GM12878 (cell line): ENCODE data around the gene CR2. TPM values are rescaled to one million over a fixed set of nuclear protein-coding genes. Genes with fewer than 3 reads are reported as not detected.

Source experiments
- CBX5 ChIP-seq: sonication (generic); IDR thresholded peaks from 2 replicates; pipeline ENCODE4 v1.6.1; 2016; ENCODE audit warnings: low read depth, moderate library complexity, mild to moderate bottlenecking, inconsistent platforms
- CEBPB ChIP-seq, 2 experiments: fragments of 150-350 bp in 1 of 2; IDR thresholded peaks; 2 replicates each; pipeline ENCODE4 v1.6.1; 2012 to 2014; ENCODE audit warnings: low read depth in 2 of 2, low read length in 2 of 2, borderline replicate concordance in 1 of 2, inconsistent platforms in 1 of 2
- EGR1 ChIP-seq, 2 experiments: IDR thresholded peaks; 1 replicate in 1 of 2; 2 replicates in 1 of 2; pipeline ENCODE4 v1.6.1; 2011 to 2012; ENCODE audit warnings: low read depth in 2 of 2, low read length in 2 of 2, borderline replicate concordance in 1 of 2, mild to moderate bottlenecking in 1 of 2, moderate library complexity in 1 of 2
- FOXK2 ChIP-seq: fragments of 450-650 bp; IDR thresholded peaks from 2 replicates; pipeline ENCODE4 v1.6.1; 2017; ENCODE audit warnings: mild to moderate bottlenecking, moderate library complexity
- IKZF2 ChIP-seq, 2 experiments: fragments of 450-650 bp; IDR thresholded peaks; 2 replicates each; pipeline ENCODE4 v1.6.1; 2017; ENCODE audit warnings: mild to moderate bottlenecking in 2 of 2, moderate library complexity in 2 of 2
- NR2F1 ChIP-seq: fragments of 450-650 bp; conservative IDR thresholded peaks from 2 replicates; pipeline ENCODE4 v1.6.1; 2017; ENCODE audit warnings: mild to moderate bottlenecking
- NRF1 ChIP-seq: conservative IDR thresholded peaks from 2 replicates; pipeline ENCODE4 v1.6.1; 2011; ENCODE audit warnings: mild to moderate bottlenecking, low read depth, low read length, improper control_type of control experiment
- POLR2AphosphoS5 ChIP-seq: IDR thresholded peaks from 2 replicates; pipeline ENCODE4 v1.6.1; 2011; ENCODE audit warnings: mild to moderate bottlenecking, low read length, inconsistent platforms
- POU2F2 ChIP-seq: IDR thresholded peaks from 3 replicates; pipeline ENCODE4 v1.6.1; 2011; ENCODE audit warnings: low read depth, mild to moderate bottlenecking, low read length, borderline replicate concordance
- RB1 ChIP-seq: fragments of 450-650 bp; formaldehyde crosslinking; IDR thresholded peaks from 2 replicates; pipeline ENCODE4 v1.6.1; 2017; ENCODE audit warnings: mild to moderate bottlenecking, borderline replicate concordance
- ZBED1 ChIP-seq: IDR thresholded peaks from 2 replicates; pipeline ENCODE4 v1.6.1; 2016; ENCODE audit warnings: borderline replicate concordance
- ZNF622 ChIP-seq: fragments of 450-650 bp; IDR thresholded peaks from 2 replicates; pipeline ENCODE4 v1.6.1; 2017; ENCODE audit warnings: mild to moderate bottlenecking, inconsistent platforms
- polyA plus RNA-seq, 11 experiments: library from polyadenylated mRNA; depleted of rRNA in 4 of 11; unstranded in 6 of 11; stranded (reverse) in 5 of 11; fragments of >200 nt; fragmentation: Nextera tagmentation in 4 of 11; fragmentation: Illumina TruSeq in 1 of 11; extraction: Ambion mirVana in 4 of 11; extraction: Trizol in 1 of 11; gene quantifications; 1 replicate in 1 of 11; 2 replicates in 10 of 11; pipeline versions ENCODE4 v1.2.1 to v1.2.3, GENCODE V29; 2011 to 2016; ENCODE audit warnings: inconsistent platforms in 2 of 11, missing spikeins in 2 of 11, low read depth in 1 of 11
- total RNA-seq, 4 experiments: library from RNA; depleted of rRNA in 3 of 4; stranded (reverse); fragments of >200 nt in 3 of 4; fragmentation: Illumina TruSeq in 1 of 4; extraction: Trizol in 1 of 4; gene quantifications; 2 replicates each; pipeline versions ENCODE4 v1.2.1 to v1.2.3, GENCODE V29; 2013 to 2021
- TF ChIP-seq, protein P1 (sequence below): fragments of 450-650 bp; IDR thresholded peaks from 2 replicates; pipeline ENCODE4 v1.6.1; 2018; ENCODE audit warnings: mild to moderate bottlenecking, low read depth, moderate library complexity; ENCODE audit not compliant: partially characterized antibody
- TF ChIP-seq, protein P2 (sequence below): fragments of 450-650 bp; formaldehyde crosslinking; IDR thresholded peaks from 2 replicates; pipeline ENCODE4 v1.4.0; 2022; ENCODE audit warnings: mild to moderate bottlenecking, moderate library complexity
- TF ChIP-seq, protein P3 (sequence below): fragments of 450-650 bp; IDR thresholded peaks from 2 replicates; pipeline ENCODE4 v1.6.1; 2016; ENCODE audit warnings: mild to moderate bottlenecking
- TF ChIP-seq, protein P4 (sequence below): IDR thresholded peaks from 2 replicates; pipeline ENCODE4 v1.6.1; 2011; ENCODE audit warnings: borderline replicate concordance, low read depth, mild to moderate bottlenecking, moderate library complexity, mixed read lengths, low read length; ENCODE audit not compliant: insufficient read depth; ENCODE audit errors: extremely low read length
- TF ChIP-seq, protein P5 (sequence below): fragments of 450-650 bp; IDR thresholded peaks from 2 replicates; pipeline ENCODE4 v1.6.1; 2017; ENCODE audit warnings: mild to moderate bottlenecking, moderate library complexity

The CR2 gene
- total and polyA plus RNA-seq, 10 of the 15 experiments (the other 5 are each of a cell fraction or from before 2014, with no cell fraction given): 2.2 to 72.8 (median 50.6) TPM

DNA sequence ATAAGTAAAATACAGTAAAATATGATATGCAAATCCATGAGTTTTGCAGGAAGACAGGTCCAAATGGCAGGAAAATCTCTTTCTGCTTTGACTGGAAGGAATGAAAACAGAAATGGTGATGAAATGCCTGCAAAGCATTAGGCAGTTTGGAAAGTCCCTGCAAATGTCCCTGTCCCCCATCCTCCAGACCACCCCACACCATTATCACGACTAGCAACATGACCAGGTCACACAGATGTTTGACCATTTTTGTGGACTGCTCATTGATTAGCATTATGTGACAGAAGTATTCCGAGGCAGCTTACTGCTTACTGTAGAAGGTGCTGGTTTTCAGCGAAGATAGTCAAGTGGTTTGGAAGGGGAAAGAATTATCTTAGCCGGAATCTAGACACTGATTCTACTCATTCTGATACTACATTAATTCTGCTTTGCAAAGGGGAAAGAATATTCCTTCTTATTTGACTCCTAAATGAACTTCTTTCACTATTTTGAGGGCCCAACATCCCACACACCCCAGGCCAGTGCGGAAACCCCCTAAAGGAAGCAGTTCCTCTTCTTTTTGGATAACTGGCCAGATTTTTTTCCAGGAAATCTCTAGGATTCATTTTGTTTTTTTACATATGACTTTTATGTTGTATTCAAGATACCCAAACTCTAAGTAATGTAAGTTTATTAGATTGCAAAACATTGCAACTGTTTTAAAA is 9.5 kb upstream of the CR2 start (continued):
- TF ChIP-seq, protein P1, sequence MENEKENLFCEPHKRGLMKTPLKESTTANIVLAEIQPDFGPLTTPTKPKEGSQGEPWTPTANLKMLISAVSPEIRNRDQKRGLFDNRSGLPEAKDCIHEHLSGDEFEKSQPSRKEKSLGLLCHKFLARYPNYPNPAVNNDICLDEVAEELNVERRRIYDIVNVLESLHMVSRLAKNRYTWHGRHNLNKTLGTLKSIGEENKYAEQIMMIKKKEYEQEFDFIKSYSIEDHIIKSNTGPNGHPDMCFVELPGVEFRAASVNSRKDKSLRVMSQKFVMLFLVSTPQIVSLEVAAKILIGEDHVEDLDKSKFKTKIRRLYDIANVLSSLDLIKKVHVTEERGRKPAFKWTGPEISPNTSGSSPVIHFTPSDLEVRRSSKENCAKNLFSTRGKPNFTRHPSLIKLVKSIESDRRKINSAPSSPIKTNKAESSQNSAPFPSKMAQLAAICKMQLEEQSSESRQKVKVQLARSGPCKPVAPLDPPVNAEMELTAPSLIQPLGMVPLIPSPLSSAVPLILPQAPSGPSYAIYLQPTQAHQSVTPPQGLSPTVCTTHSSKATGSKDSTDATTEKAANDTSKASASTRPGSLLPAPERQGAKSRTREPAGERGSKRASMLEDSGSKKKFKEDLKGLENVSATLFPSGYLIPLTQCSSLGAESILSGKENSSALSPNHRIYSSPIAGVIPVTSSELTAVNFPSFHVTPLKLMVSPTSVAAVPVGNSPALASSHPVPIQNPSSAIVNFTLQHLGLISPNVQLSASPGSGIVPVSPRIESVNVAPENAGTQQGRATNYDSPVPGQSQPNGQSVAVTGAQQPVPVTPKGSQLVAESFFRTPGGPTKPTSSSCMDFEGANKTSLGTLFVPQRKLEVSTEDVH: no peak
- TF ChIP-seq RB1 (no peak), ZBED1 (peak; percentile 97), ZNF622 (no peak), CBX5 (no peak), POU2F2 (no peak), NRF1 (no peak), POLR2AphosphoS5 (no peak), CEBPB (IDR thresholded peaks at IDR 0.05; ENCODE audit: borderline replicate concordance in 1 of 2, low read depth in 2 of 2, low read length in 2 of 2) (no peak), IKZF2 (IDR thresholded peaks at IDR 0.05) (peak in 1 of 2 experiments; percentile 53; a peak in 2 of 4 replicates), FOXK2 (no peak), EGR1 (IDR thresholded peaks at IDR 0.05; ENCODE audit: borderline replicate concordance in 1 of 2, low read depth in 2 of 2, low read length in 2 of 2) (no peak), NR2F1 (no peak)
- TF ChIP-seq, protein P2, sequence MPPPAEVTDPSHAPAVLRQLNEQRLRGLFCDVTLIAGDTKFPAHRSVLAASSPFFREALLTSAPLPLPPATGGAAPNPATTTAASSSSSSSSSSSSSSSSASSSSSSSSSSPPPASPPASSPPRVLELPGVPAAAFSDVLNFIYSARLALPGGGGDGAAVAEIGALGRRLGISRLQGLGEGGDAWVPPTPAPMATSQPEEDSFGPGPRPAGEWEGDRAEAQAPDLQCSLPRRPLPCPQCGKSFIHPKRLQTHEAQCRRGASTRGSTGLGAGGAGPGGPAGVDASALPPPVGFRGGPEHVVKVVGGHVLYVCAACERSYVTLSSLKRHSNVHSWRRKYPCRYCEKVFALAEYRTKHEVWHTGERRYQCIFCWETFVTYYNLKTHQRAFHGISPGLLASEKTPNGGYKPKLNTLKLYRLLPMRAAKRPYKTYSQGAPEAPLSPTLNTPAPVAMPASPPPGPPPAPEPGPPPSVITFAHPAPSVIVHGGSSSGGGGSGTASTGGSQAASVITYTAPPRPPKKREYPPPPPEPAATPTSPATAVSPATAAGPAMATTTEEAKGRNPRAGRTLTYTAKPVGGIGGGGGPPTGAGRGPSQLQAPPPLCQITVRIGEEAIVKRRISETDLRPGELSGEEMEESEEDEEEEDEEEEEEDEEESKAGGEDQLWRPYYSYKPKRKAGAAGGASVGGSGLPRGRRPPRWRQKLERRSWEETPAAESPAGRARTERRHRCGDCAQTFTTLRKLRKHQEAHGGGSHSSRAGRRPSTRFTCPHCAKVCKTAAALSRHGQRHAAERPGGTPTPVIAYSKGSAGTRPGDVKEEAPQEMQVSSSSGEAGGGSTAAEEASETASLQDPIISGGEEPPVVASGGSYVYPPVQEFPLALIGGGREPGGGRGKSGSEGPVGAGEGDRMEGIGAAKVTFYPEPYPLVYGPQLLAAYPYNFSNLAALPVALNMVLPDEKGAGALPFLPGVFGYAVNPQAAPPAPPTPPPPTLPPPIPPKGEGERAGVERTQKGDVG (CRISPR knock-in tag): no peak
- TF ChIP-seq, protein P3, sequence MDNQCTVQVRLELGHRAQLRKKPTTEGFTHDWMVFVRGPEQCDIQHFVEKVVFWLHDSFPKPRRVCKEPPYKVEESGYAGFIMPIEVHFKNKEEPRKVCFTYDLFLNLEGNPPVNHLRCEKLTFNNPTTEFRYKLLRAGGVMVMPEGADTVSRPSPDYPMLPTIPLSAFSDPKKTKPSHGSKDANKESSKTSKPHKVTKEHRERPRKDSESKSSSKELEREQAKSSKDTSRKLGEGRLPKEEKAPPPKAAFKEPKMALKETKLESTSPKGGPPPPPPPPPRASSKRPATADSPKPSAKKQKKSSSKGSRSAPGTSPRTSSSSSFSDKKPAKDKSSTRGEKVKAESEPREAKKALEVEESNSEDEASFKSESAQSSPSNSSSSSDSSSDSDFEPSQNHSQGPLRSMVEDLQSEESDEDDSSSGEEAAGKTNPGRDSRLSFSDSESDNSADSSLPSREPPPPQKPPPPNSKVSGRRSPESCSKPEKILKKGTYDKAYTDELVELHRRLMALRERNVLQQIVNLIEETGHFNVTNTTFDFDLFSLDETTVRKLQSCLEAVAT: no peak
- TF ChIP-seq, protein P4, sequence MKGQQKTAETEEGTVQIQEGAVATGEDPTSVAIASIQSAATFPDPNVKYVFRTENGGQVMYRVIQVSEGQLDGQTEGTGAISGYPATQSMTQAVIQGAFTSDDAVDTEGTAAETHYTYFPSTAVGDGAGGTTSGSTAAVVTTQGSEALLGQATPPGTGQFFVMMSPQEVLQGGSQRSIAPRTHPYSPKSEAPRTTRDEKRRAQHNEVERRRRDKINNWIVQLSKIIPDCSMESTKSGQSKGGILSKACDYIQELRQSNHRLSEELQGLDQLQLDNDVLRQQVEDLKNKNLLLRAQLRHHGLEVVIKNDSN: no peak
- TF ChIP-seq, protein P5, sequence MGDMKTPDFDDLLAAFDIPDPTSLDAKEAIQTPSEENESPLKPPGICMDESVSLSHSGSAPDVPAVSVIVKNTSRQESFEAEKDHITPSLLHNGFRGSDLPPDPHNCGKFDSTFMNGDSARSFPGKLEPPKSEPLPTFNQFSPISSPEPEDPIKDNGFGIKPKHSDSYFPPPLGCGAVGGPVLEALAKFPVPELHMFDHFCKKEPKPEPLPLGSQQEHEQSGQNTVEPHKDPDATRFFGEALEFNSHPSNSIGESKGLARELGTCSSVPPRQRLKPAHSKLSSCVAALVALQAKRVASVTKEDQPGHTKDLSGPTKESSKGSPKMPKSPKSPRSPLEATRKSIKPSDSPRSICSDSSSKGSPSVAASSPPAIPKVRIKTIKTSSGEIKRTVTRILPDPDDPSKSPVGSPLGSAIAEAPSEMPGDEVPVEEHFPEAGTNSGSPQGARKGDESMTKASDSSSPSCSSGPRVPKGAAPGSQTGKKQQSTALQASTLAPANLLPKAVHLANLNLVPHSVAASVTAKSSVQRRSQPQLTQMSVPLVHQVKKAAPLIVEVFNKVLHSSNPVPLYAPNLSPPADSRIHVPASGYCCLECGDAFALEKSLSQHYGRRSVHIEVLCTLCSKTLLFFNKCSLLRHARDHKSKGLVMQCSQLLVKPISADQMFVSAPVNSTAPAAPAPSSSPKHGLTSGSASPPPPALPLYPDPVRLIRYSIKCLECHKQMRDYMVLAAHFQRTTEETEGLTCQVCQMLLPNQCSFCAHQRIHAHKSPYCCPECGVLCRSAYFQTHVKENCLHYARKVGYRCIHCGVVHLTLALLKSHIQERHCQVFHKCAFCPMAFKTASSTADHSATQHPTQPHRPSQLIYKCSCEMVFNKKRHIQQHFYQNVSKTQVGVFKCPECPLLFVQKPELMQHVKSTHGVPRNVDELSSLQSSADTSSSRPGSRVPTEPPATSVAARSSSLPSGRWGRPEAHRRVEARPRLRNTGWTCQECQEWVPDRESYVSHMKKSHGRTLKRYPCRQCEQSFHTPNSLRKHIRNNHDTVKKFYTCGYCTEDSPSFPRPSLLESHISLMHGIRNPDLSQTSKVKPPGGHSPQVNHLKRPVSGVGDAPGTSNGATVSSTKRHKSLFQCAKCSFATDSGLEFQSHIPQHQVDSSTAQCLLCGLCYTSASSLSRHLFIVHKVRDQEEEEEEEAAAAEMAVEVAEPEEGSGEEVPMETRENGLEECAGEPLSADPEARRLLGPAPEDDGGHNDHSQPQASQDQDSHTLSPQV: no peak
